Type B pancreatic cell (in vitro differentiated cells): Measurements from ENCODE around the gene SLC9A8. TPM values are rescaled to one million over a fixed set of nuclear protein-coding genes. Genes with fewer than 3 reads are reported as not detected.

ENCODE experiments used
- DNase-seq: peaks from one replicate; pipeline ENCODE4 v3.0.0; 2021; ENCODE audit warnings: mixed read lengths; ENCODE audit not compliant: unreplicated experiment; ENCODE audit errors: extremely low spot score
- H3K27ac Mint-ChIP-seq: 2 replicates; pipeline ENCODE4 v1.8.0; 2021; ENCODE audit warnings: mild to moderate bottlenecking, mixed read lengths
- H3K27me3 Mint-ChIP-seq: 2 replicates; pipeline ENCODE4 v1.8.0; 2021; ENCODE audit warnings: mixed read lengths
- H3K36me3 Mint-ChIP-seq: 2 replicates; pipeline ENCODE4 v1.8.0; 2021; ENCODE audit warnings: mixed read lengths
- H3K4me1 Mint-ChIP-seq: one replicate; pipeline ENCODE4 v1.8.0; 2021; ENCODE audit warnings: mixed read lengths; ENCODE audit not compliant: unreplicated experiment
- H3K4me3 Mint-ChIP-seq: 2 replicates; pipeline ENCODE4 v1.8.0; 2021; ENCODE audit warnings: mild to moderate bottlenecking, mixed read lengths
- H3K9me3 Mint-ChIP-seq: 2 replicates; pipeline ENCODE4 v1.8.0; 2021; ENCODE audit warnings: mixed read lengths
- CTCF ChIP-seq: fragments of 200-600 bp; sonication (generic); conservative IDR thresholded peaks from 2 replicates; pipeline ENCODE4 v1.5.0; 2021; ENCODE audit warnings: antibody characterized with exemption, mild to moderate bottlenecking
- total RNA-seq: library from RNA; stranded (reverse); gene quantifications from 2 replicates; pipeline ENCODE4 v1.2.1, GENCODE V29; 2021; ENCODE audit warnings: low replicate concordance

SLC9A8 gene
- total RNA-seq, 1 donor from 2014 or later = 8.6 TPM

- H3K4me1 Mint-ChIP-seq = peaks cover 17% of the 10 kb centered on the region
- no peak for DNase-seq
- H3K36me3 Mint-ChIP-seq = peaks cover 4% of the 10 kb centered on the region
- no peaks in the 10 kb centered on the region for H3K9me3 Mint-ChIP-seq
- peak overlapping the region; percentile 94 for H3K27ac Mint-ChIP-seq
- TF ChIP-seq CTCF = no peak
- peak overlapping the region; percentile 93 for H3K4me3 Mint-ChIP-seq
- H3K27me3 Mint-ChIP-seq = no peaks in the 10 kb centered on the region
Observed at GRCh38 chr20:49814057-49814694, 1.5 kb downstream of the SLC9A8 start.

GRCh38 chr20:49818816-49819215, 6.2 kb downstream of the SLC9A8 start:
- Mint-ChIP-seq H3K9me3 (no peaks in the 10 kb centered on the region), H3K27ac (no peak overlapping the region), H3K36me3 (peaks cover 26% of the 10 kb centered on the region), H3K27me3 (no peaks in the 10 kb centered on the region), H3K4me3 (no peak overlapping the region), H3K4me1 (peaks cover 3% of the 10 kb centered on the region)
- no peak for TF ChIP-seq CTCF
- no peak for DNase-seq

DNA sequence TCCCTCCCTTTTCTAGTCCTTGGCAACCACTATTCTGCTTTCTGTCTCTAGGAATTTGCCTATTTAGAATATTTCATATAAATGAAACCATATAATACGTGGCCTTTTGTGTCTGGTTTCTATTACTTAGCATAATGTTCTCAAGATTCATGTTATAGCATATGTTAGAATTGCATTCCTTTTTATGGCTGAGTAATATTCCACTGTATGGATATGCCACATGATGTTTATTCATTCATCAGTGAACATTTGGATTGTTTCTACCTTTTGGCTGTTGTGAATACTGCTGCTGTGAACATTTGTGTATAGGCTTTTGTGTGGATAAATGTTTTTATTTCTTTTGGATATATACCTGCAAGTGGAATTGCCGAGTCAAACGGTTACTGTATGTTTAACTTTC, 7.1 kb downstream of the SLC9A8 start:
- Mint-ChIP-seq H3K9me3 (no peaks in the 10 kb centered on the region), H3K4me1 (no peaks in the 10 kb centered on the region), H3K4me3 (no peak overlapping the region), H3K27ac (no peak overlapping the region), H3K27me3 (no peaks in the 10 kb centered on the region), H3K36me3 (peaks cover 30% of the 10 kb centered on the region)
- TF ChIP-seq CTCF = no peak
- no peak for DNase-seq

DNA sequence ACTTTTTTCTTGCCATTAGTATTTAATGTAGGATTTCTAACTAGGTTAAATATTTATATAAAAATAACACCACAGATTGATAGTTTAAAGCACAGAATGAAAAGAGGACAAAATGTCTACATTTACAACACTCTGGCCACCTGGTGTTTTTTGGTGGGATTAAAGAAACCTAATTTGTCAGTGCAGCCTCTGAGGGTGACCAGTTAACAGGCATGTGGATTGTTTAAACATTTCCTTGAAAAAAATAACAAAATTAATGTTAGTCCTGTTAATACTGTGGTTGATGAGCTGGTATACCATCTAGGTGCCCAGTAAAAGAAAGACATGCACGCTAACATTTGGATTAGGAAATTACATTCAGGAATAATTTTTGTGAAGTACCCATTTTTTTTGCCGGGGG, 8.8 kb downstream of the SLC9A8 start:
- DNase-seq = no peak
- H3K4me3 Mint-ChIP-seq = no peak overlapping the region

DNA sequence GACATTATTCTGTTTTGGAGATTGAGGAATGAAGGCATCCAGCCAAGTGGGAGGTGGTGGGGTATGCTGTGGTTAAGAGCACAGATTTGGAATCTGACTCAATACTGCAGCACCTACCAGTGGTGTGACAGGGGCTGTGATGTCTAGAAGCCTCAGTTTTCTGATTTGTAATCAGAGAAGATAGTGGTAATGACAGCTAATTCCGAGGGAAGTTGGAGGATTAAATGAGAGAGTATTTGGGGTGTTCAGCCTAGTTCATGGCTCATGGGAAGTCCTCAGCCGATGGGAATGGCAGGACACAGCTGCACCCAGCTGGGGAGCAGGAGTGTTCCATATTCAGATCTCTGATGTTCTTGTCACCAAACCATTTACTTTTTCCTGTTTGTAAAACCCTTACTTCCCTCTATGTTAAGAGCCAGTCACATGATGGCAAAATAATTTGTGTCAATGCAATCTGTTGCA, 9.3 kb downstream of the SLC9A8 start:
- no peak for DNase-seq
- no peak overlapping the region for H3K27ac Mint-ChIP-seq
- no peak for TF ChIP-seq CTCF
- no peaks in the 10 kb centered on the region for H3K27me3 Mint-ChIP-seq
- H3K4me3 Mint-ChIP-seq = no peak overlapping the region
- no peaks in the 10 kb centered on the region for H3K9me3 Mint-ChIP-seq
- H3K36me3 Mint-ChIP-seq = peaks cover 33% of the 10 kb centered on the region
- H3K4me1 Mint-ChIP-seq = no peaks in the 10 kb centered on the region

More for the DNA sequence above, 8.8 kb downstream of the SLC9A8 start:
- Mint-ChIP-seq H3K27ac (no peak overlapping the region), H3K36me3 (peaks cover 33% of the 10 kb centered on the region), H3K9me3 (no peaks in the 10 kb centered on the region), H3K27me3 (no peaks in the 10 kb centered on the region), H3K4me1 (no peaks in the 10 kb centered on the region)
- TF ChIP-seq CTCF = no peak
